NCI-H2171 (cell line): ENCODE data around the gene STEAP2.

Experiments
- DNase-seq: peaks from one replicate; lab custom pipeline; 2025; lab: John Stamatoyannopoulos, UW

STEAP2 gene

DNA sequence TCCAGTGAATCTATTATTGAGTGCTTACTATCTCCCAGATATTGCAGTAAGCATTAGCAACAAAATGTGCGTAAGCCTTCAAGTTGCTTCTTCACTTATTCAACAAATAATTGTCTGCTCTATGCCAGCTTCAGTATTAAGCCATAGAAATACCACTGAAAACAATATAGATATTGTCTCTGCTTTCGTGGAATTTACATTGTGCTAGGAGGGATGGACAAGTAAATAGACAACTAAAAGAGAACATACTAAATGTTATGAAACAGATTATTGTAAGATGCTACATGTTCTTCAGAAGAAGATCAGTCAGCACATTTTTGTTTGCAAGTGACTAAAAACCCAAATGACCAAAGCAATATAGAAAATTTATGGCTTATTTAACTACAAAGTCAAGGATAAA lies 60.7 kb downstream of the STEAP2 start:
- no peak for DNase-seq

DNA sequence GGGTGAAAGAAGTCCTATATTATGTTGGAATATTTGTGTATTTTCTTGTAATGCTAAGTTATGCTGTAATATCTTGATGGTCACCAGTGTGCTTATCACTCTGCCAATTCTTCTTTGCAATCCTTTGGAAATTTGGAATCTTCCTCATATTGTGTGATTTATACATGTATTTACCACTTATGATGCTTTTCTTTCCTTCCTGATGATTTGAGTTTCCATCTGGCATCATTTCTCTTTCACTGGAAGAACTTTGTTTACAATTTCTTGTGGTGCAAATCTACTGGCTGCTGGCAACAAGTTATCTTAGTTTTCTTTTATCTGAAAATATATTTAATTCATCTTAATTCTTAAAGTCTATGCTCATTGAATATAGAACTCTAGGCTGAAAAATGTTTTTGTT lies 62.6 kb downstream of the STEAP2 start:
- no peak for DNase-seq

- no peak for DNase-seq
Measured at GRCh38 chr7:90276033-90276728, 64.6 kb downstream of the STEAP2 start.
